ENCODE measurements around the gene CDH1. TPM values are rescaled to one million over a fixed set of nuclear protein-coding genes. Genes with fewer than 3 reads are reported as not detected.

The CDH1 gene
- total RNA-seq, 2 donors from 2014 or later, result 95.3 to 107 TPM

DNA sequence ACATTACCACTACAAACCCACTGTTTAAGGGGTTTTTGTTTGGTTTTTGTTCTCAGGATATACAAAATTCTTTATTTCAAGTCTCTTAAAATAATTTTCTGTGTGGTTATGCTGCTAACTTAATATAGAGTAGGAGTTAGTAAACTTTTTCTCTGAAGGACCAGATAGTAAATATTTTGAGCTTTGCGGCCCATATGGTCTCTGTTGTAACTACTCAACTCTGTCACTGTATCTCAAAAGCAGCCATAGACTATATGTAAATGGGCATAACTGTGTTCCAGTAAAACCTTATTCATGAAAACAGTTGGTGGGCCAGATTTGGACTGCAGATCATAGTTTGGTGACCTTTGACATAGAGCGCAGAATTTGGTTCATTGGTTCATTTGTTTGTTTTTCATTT lies 113.4 kb downstream of the CDH1 start:
- H3K27ac ChIP-seq, result no peak overlapping the region
- no peak for ATAC-seq
- intact Hi-C loops (cut with DNase I), result no loop called here
- TF ChIP-seq POLR2A (IDR thresholded peaks at IDR 0.05) (no peak), CTCF (IDR thresholded peaks at IDR 0.05) (no peak)
- no peaks in the 10 kb centered on the region for H3K36me3 ChIP-seq (replicated peaks in 1 of 2; ENCODE audit: insufficient read depth in 1 of 2, low read depth in 2 of 2)
- no peaks in the 10 kb centered on the region for H3K9me3 ChIP-seq
- no peak for DNase-seq
- 96 to 98% methylated on average over 2 of the region's 2 CpGs for WGBS, 2 donors
- no peak overlapping the region for H3K4me3 ChIP-seq
- H3K4me1 ChIP-seq, result no peaks in the 10 kb centered on the region
- H3K27me3 ChIP-seq, result no peaks in the 10 kb centered on the region

- Histone ChIP-seq H3K27me3 (no peaks in the 10 kb centered on the region), H3K9me3 (no peaks in the 10 kb centered on the region), H3K36me3 (replicated peaks in 1 of 2; ENCODE audit: insufficient read depth in 1 of 2, low read depth in 2 of 2) (no peaks in the 10 kb centered on the region), H3K4me1 (no peaks in the 10 kb centered on the region), H3K4me3 (no peak overlapping the region), H3K27ac (no peak overlapping the region)
- intact Hi-C loops (cut with DNase I), result no loop called here
- ATAC-seq, result no peak
- TF ChIP-seq POLR2A (IDR thresholded peaks at IDR 0.05) (no peak), CTCF (IDR thresholded peaks at IDR 0.05) (no peak)
- DNase-seq, result no peak
- 72 to 85% methylated on average over 2 of the region's 2 CpGs for WGBS, 2 donors
These were observed 114.5 kb downstream of the CDH1 start for GRCh38 chr16:68851601-68852000.

DNA sequence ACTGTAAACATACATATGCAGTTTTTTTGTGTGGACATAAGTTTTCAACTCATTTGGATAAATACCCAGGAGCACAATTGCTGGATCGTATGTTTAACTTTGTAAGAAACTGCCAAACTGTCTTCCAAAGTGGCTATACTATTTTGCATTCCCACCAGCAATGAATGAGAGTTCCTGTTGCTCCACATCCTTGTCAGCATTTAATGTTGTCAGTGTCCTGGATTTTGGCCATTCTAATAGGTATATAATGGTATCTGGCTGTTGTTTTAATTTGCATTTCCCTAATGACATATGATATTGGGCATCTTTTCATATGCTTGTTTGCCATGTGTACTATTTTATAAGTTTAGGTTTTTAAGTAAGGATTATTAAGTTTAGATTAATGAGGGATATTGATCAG lies 120.4 kb downstream of the CDH1 start:
- Histone ChIP-seq H3K36me3 (replicated peaks in 1 of 2; ENCODE audit: insufficient read depth in 1 of 2, low read depth in 2 of 2) (peaks cover 0 to 2% of the 10 kb centered on the region in 2 donors), H3K9me3 (no peaks in the 10 kb centered on the region), H3K27ac (no peak overlapping the region), H3K4me3 (no peak overlapping the region), H3K4me1 (no peaks in the 10 kb centered on the region), H3K27me3 (no peaks in the 10 kb centered on the region)
- no peak for DNase-seq
- TF ChIP-seq POLR2A (IDR thresholded peaks at IDR 0.05) (no peak), CTCF (IDR thresholded peaks at IDR 0.05) (no peak)
- WGBS, 2 donors, result 95 to 97% methylated on average over 1 of the region's 1 CpG
- ATAC-seq, result no peak
- intact Hi-C loops (cut with DNase I), result no loop called here

DNA sequence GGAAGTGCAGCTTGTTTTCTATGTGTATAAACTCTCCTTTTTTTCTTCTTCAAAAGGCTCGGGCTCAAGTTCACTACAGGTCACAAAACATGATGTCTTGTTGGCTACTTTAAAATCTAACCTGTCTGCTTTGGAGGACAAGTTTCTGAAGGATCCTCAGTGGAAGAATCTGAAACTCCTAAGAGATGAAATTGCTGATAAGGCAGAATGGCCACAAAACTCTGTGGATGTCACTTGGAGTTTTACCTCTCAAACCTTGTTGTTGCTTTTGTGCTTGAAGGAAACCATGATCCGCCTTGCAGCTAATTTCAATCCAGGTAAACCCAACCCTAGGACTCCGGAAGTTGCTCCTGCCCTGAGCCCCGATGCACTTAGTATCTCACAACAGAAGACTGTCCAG lies 122.7 kb downstream of the CDH1 start:
- no peak for DNase-seq
- WGBS, 2 donors, result 91 to 94% methylated on average over 4 of the region's 4 CpGs
- Histone ChIP-seq H3K9me3 (no peaks in the 10 kb centered on the region), H3K36me3 (replicated peaks in 1 of 2; ENCODE audit: insufficient read depth in 1 of 2, low read depth in 2 of 2) (peaks cover 0 to 2% of the 10 kb centered on the region in 2 donors), H3K27ac (no peak overlapping the region), H3K27me3 (no peaks in the 10 kb centered on the region), H3K4me3 (no peak overlapping the region), H3K4me1 (no peaks in the 10 kb centered on the region)
- no peak for TF ChIP-seq CTCF (IDR thresholded peaks at IDR 0.05)
- TF ChIP-seq POLR2A (IDR thresholded peaks at IDR 0.05), result no peak
- ATAC-seq, result no peak
- intact Hi-C loops (cut with DNase I), result no loop called here

- intact Hi-C loops (cut with DNase I), result no loop called here
- Histone ChIP-seq H3K4me1 (no peaks in the 10 kb centered on the region), H3K27me3 (no peaks in the 10 kb centered on the region), H3K27ac (no peak overlapping the region), H3K4me3 (no peak overlapping the region), H3K9me3 (no peaks in the 10 kb centered on the region), H3K36me3 (replicated peaks in 1 of 2; ENCODE audit: insufficient read depth in 1 of 2, low read depth in 2 of 2) (peaks cover 0 to 2% of the 10 kb centered on the region in 2 donors)
- WGBS, 2 donors, result 86 to 90% methylated on average over 15 of the region's 15 CpGs
- TF ChIP-seq POLR2A (IDR thresholded peaks at IDR 0.05), result no peak
- TF ChIP-seq CTCF (IDR thresholded peaks at IDR 0.05), result no peak
- DNase-seq (no peak), ATAC-seq (no peak)
These were observed 124.1 kb downstream of the CDH1 start for GRCh38 chr16:68860978-68861892.
